MCF 10A (cell line): ENCODE results near the gene ZNF669. TPM values are rescaled to one million over a fixed set of nuclear protein-coding genes. Genes with fewer than 3 reads are reported as not detected.

Experiments
- BruUV-seq: library from RNA; stranded (reverse); fragments of 400-500 nt; replicated peaks from 2 replicates; lab custom pipeline; 2021; lab: Mats Ljungman, UMichigan
- CTCF ChIA-PET: fragments of 300-600 bp; sonication (Branson Sonifier 250); formaldehyde crosslinking; extraction: SDS; loops from one replicate; lab custom pipeline; 2021; ENCODE audit warnings: antibody characterized with exemption, inconsistent platforms; lab: Yijun Ruan, JAX
- POLR2A ChIA-PET: fragments of 300-600, 350-650 bp; sonication (Branson Sonifier 250); formaldehyde crosslinking; extraction: SDS; loops from one replicate; lab custom pipeline; 2020; ENCODE audit warnings: antibody characterized with exemption, inconsistent platforms; lab: Yijun Ruan, JAX
- DNase-seq: peaks from one replicate; pipeline ENCODE4 v3.0.0-alpha.2; 2018; ENCODE audit not compliant: unreplicated experiment
- H3K27ac Mint-ChIP-seq: one replicate; pipeline ENCODE4 v1.8.0; 2022; ENCODE audit warnings: mild to moderate bottlenecking, low read depth, mixed read lengths; ENCODE audit not compliant: unreplicated experiment
- H3K27me3 Mint-ChIP-seq: one replicate; pipeline ENCODE4 v1.8.0; 2022; ENCODE audit warnings: mixed read lengths; ENCODE audit not compliant: insufficient read depth, unreplicated experiment
- H3K36me3 Mint-ChIP-seq: one replicate; pipeline ENCODE4 v1.8.0; 2022; ENCODE audit warnings: mild to moderate bottlenecking, moderate library complexity, mixed read lengths; ENCODE audit not compliant: insufficient read depth, unreplicated experiment
- H3K4me1 Mint-ChIP-seq: one replicate; pipeline ENCODE4 v1.8.0; 2022; ENCODE audit warnings: mixed read lengths; ENCODE audit not compliant: insufficient read depth, unreplicated experiment
- H3K4me3 Mint-ChIP-seq: one replicate; pipeline ENCODE4 v1.8.0; 2022; ENCODE audit warnings: mild to moderate bottlenecking, moderate library complexity, mixed read lengths; ENCODE audit not compliant: unreplicated experiment
- H3K9me3 Mint-ChIP-seq: one replicate; pipeline ENCODE4 v1.8.0; 2022; ENCODE audit warnings: mixed read lengths; ENCODE audit not compliant: unreplicated experiment
- CTCF ChIP-seq: fragments of 200-600 bp; IDR thresholded peaks from one replicate; pipeline ENCODE4 v1.8.0; 2022; ENCODE audit warnings: antibody characterized with exemption, mild to moderate bottlenecking; ENCODE audit not compliant: unreplicated experiment
- intact Hi-C: fragments of 100-400 bp; cut with micrococcal nuclease; formaldehyde crosslinking; loops from 2 replicates; pipeline ENCODE4 v1.14.1; 2022
- total RNA-seq: library from RNA; stranded (reverse); gene quantifications from 2 replicates; pipeline ENCODE4 v1.2.3, GENCODE V29; 2022

The ZNF669 gene
- total RNA-seq, 1 experiment from 2014 or later = 11.6 TPM

GRCh38 chr1:247110627-247111258, 6.6 kb upstream of the ZNF669 start:
- H3K4me3 Mint-ChIP-seq = peak overlapping the region; percentile 66
- BruUV-seq = no TSS peak
- no peak overlapping the region for H3K27ac Mint-ChIP-seq
- POLR2A ChIA-PET = no interaction called here
- CTCF ChIA-PET = no interaction called here
- H3K36me3 Mint-ChIP-seq = no peaks in the 10 kb centered on the region
- peaks cover 22% of the 10 kb centered on the region for H3K9me3 Mint-ChIP-seq
- DNase-seq = no peak
- H3K4me1 Mint-ChIP-seq = peaks cover 13% of the 10 kb centered on the region
- no peaks in the 10 kb centered on the region for H3K27me3 Mint-ChIP-seq
- TF ChIP-seq CTCF = no peak
- intact Hi-C loops = no loop called here

- POLR2A ChIA-PET = interaction anchor here (0.6 to 1.9 kb wide), 2 partner anchors 14 to 29 kb away, joined by 3 to 6 read pairs; partner anchors contain the start of gene ZNF670
- H3K9me3 Mint-ChIP-seq = peaks cover 34% of the 10 kb centered on the region
- H3K4me3 Mint-ChIP-seq = no peak overlapping the region
- peaks cover 12% of the 10 kb centered on the region for H3K36me3 Mint-ChIP-seq
- no TSS peak for BruUV-seq
- CTCF ChIA-PET = interaction anchor here (1.1 kb wide), 1 partner anchor 8 kb away, joined by 3 read pairs; no protein-coding TSS in a partner anchor
- peaks cover 12% of the 10 kb centered on the region for H3K4me1 Mint-ChIP-seq
- no peak for DNase-seq
- no peak for TF ChIP-seq CTCF
- intact Hi-C loops = no loop called here
- H3K27me3 Mint-ChIP-seq = no peaks in the 10 kb centered on the region
- no peak overlapping the region for H3K27ac Mint-ChIP-seq
Observed at GRCh38 chr1:247107694-247108093, 3.5 kb upstream of the ZNF669 start.

DNA sequence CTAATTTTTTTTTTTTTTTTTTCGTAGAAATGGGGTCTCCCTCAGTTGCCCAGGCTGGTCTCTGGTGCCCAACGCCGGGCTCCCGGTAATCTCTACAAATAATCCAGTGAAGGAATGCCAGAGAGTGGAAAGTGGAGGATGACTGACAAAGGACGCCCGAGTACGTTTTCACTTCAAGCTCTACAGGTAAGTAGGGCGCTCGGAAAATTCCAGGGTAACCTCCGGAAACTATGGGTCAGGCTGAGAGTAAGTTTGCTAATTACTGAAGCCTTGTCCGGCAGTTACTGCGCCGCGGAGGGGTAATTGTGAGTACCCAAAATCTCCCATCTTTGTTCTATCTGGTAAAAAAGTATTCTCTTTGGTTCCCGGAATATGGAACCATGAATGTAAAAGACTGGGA, 1.8 kb upstream of the ZNF669 start:
- Mint-ChIP-seq H3K36me3 (peaks cover 29% of the 10 kb centered on the region), H3K9me3 (peaks cover 40% of the 10 kb centered on the region), H3K27ac (no peak overlapping the region), H3K4me3 (no peak overlapping the region), H3K27me3 (no peaks in the 10 kb centered on the region), H3K4me1 (peaks cover 11% of the 10 kb centered on the region)
- no peak for DNase-seq
- POLR2A ChIA-PET = no interaction called here
- CTCF ChIA-PET = interaction anchor here (0.6 kb wide), 1 partner anchor 101 kb away, joined by 3 read pairs; no protein-coding TSS in a partner anchor
- BruUV-seq = no TSS peak
- no peak for TF ChIP-seq CTCF
- intact Hi-C loops = loop anchor here (2.0 kb wide), 1 partner anchor 99 kb away; no protein-coding TSS in a partner anchor

DNA sequence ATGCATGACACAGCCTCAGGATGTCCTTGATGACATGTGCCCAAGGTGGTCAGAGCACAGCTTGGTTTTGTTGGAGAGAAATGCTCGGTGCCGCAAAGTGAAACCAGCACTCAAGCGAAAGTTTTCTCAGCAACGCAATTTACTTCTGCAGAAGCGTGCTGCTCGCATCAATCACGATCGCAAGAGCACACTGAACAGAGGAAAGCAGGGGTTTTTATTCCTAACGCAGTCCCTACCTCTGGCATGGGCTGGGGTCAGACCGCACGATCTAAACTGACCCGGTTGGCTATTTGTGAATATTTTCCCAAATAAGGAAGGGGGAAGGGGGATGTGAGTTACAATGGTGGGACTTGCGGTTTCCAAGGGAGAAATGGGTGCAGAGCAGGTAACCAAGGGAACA, 809 bp upstream of the ZNF669 start:
- Mint-ChIP-seq H3K36me3 (peaks cover 39% of the 10 kb centered on the region), H3K4me3 (peak overlapping the region; percentile 94), H3K27ac (no peak overlapping the region), H3K4me1 (peaks cover 6% of the 10 kb centered on the region), H3K27me3 (no peaks in the 10 kb centered on the region), H3K9me3 (peaks cover 48% of the 10 kb centered on the region)
- no peak for DNase-seq
- no peak for TF ChIP-seq CTCF
- BruUV-seq = no TSS peak
- intact Hi-C loops = loop anchor here (1.0 to 5.0 kb wide), 3 partner anchors 27 to 227 kb away; partner anchors contain the start of genes ZNF496 and ZNF670
- POLR2A ChIA-PET = interaction anchor here (0.6 to 2.9 kb wide), 12 partner anchors 26 to 339 kb away, joined by 3 to 36 read pairs (median 4); partner anchors contain the start of genes AHCTF1 and ZNF670
- CTCF ChIA-PET = interaction anchor here (1.6 kb wide), 1 partner anchor 198 kb away, joined by 6 read pairs; no protein-coding TSS in a partner anchor
